HG03457 (cell line): ENCODE data around the gene TGFBR2.

Source experiments
- ATAC-seq: cut with Tn5 transposase; IDR thresholded peaks from one replicate; pipeline ENCODE4 v1.9.1; 2021; ENCODE audit warnings: moderate number of reproducible peaks; ENCODE audit not compliant: unreplicated experiment

TGFBR2 gene

DNA sequence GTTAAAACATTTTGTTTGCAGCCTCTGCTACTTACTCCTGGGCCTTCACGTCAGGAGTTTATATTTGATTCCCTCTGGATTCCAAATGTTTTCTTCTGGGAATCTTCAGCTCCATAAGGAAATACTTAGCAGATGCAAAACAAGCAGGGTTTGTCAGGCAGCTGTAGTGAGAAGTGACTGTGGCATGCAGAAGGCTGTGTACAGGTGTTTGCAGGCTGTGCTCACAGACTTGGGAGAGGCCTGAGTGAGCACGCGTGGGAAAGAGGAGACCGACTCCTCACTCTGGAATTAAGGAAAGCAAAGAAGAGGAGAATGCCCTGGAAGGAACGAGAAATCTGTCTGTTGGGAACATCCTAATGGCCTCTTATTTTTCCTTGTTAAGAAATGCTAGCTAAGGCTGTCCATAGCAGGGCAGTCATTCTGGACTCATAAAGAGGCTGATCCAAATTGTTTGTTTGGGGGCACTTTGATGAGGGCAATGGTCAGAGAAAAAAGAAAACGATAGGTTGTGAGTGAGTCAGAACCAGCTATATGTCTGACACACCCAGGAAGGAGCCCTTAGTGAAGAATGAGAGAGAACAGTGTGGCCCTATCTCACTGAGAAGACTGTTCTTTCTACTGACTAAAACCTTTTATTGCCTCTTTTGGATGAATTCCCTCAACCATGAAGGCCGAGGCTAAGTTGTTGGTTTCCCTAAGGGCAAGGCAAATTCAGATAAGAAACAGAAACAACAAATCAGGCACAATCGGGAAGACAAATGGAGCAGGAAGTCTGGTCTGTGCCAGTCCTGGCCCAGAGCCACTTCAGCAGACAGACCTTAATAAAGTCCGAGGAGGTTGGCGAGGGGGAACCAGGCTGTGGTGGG, 82.6 kb downstream of the TGFBR2 start:
- no peak for ATAC-seq

DNA sequence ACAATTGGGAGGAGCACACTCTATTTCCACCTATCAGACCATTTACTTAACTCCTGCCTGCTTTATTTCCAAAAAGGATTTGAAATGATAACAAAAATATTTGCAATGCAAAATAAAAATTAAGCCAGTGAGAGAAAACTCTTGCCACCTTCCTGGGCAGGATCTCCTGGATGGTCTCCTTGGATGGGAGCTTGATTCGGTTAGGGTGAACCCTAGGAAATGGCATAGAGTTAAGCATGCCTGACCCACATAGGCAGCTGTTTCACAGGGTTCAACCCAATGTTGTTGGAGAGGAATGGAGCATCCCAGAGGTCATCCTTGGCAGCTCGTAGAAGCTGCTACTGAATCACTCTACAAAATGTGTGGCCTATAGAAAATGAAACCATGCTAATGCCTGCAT, 83.8 kb downstream of the TGFBR2 start:
- ATAC-seq, result no peak

DNA sequence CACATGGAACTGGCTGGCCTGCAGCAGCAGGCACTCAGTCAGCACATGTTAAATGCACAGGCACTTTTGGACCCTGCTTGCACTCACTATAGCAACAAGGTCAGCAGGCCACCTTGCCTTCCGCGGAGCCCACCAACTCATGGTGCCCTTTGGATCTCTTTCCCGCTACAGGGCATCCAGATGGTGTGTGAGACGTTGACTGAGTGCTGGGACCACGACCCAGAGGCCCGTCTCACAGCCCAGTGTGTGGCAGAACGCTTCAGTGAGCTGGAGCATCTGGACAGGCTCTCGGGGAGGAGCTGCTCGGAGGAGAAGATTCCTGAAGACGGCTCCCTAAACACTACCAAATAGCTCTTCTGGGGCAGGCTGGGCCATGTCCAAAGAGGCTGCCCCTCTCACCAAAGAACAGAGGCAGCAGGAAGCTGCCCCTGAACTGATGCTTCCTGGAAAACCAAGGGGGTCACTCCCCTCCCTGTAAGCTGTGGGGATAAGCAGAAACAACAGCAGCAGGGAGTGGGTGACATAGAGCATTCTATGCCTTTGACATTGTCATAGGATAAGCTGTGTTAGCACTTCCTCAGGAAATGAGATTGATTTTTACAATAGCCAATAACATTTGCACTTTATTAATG, 85.0 kb downstream of the TGFBR2 start:
- ATAC-seq, result no peak

DNA sequence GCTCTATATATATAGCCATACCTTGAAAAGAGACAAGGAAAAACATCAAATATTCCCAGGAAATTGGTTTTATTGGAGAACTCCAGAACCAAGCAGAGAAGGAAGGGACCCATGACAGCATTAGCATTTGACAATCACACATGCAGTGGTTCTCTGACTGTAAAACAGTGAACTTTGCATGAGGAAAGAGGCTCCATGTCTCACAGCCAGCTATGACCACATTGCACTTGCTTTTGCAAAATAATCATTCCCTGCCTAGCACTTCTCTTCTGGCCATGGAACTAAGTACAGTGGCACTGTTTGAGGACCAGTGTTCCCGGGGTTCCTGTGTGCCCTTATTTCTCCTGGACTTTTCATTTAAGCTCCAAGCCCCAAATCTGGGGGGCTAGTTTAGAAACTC, 85.5 kb downstream of the TGFBR2 start:
- ATAC-seq, result no peak

DNA sequence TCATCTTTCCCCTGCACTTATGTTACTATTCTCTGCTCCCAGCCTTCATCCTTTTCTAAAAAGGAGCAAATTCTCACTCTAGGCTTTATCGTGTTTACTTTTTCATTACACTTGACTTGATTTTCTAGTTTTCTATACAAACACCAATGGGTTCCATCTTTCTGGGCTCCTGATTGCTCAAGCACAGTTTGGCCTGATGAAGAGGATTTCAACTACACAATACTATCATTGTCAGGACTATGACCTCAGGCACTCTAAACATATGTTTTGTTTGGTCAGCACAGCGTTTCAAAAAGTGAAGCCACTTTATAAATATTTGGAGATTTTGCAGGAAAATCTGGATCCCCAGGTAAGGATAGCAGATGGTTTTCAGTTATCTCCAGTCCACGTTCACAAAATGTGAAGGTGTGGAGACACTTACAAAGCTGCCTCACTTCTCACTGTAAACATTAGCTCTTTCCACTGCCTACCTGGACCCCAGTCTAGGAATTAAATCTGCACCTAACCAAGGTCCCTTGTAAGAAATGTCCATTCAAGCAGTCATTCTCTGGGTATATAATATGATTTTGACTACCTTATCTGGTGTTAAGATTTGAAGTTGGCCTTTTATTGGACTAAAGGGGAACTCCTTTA, 86.2 kb downstream of the TGFBR2 start:
- no peak for ATAC-seq

DNA sequence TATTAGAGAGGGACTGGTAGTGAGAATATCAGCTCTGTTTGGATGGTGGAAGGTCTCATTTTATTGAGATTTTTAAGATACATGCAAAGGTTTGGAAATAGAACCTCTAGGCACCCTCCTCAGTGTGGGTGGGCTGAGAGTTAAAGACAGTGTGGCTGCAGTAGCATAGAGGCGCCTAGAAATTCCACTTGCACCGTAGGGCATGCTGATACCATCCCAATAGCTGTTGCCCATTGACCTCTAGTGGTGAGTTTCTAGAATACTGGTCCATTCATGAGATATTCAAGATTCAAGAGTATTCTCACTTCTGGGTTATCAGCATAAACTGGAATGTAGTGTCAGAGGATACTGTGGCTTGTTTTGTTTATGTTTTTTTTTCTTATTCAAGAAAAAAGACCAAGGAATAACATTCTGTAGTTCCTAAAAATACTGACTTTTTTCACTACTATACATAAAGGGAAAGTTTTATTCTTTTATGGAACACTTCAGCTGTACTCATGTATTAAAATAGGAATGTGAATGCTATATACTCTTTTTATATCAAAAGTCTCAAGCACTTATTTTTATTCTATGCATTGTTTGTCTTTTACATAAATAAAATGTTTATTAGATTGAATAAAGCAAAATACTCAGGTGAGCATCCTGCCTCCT, 87.2 kb downstream of the TGFBR2 start:
- peak; percentile 86 for ATAC-seq

DNA sequence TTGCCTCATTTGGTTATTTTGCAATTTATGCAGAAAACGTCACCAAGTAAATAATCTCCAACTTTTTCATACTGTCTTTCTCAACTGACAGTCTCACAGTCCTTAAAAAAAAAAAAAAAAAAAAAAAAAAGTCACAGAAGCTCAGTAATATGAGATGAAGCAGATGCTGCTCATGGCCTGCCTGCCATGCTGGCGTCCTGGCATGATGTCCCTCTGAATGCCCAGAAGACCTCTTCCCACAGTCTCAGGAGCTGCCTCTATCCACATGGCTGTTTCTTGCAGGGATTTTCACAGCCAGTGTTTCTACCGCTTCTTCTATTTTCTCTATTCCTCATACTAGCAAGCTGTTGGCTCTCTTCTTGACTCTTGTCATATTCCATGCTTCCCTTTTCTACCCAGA, 87.7 kb downstream of the TGFBR2 start:
- ATAC-seq, result no peak

DNA sequence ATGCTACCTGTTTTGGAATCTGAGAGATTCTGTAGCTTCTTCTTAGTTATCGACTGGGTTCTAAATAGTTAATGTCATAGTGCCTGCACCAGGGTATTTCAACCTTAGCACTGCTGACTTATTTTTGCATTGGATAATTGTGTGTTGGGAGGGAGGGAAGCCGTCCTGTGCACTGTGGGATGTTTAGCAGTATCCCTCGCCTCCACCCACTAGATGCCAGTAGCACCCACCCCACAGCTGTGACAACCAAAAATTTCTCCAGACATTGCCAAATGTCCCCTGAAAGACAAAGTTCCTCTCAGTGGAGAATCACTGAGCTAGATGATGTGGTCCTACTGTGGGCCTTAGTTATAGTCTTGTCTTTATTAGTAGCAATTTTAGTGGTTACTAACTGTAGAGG, 88.3 kb downstream of the TGFBR2 start:
- ATAC-seq, result no peak

DNA sequence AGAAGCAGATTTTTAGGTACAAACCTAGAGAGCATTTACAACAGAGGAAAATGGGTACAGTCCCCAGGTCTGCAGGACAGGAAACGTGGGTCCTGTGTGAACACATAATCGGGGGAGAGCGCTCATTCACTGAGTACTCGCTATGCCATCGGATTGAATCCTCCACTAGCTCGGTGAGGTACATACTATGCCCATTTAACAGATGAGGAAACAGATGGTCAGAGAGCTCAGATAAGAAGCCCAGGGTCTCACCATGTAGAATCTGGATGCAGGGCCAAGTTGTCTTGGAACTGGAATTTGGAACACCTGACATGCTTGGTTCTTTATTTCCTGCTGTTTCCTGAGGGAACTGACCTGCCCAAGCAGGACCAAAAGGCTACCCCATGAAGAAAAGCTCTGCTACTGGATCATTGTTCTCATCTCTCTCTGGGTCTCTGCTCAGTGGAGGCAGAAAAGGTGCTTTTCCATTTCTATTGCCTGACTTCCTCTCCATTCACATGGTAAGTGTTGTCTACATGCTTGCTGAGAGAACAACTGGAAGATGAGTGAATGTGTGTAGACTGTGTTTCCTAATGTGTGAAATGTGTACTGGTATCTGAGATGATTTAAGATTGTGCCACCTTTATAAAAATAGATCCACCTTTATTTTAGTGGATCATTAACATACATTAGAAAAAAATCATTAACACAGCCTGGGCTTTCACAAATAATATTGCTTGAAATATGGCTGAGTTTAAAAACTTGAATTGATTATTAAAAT, 89.1 kb downstream of the TGFBR2 start:
- no peak for ATAC-seq

DNA sequence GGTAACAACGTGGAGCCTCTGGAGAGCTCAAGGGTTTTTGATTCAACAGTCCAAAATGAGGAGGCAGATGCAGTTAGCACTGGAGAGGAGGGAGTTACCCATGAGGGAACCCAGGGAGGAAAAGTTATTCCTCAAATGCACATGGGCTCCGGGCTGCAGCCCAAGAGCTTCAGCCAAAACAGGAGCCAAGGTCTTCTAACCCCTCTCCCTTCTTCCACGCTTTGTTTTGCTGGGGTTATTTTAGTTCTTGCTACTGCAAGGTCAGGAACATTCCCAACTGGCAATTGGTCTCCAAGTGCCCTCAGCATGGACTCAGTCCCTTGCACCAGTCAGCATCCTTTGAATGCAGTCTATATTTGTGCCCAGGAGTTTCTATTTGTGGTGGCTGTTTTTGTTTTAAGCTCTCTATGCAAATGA, 90.0 kb downstream of the TGFBR2 start:
- ATAC-seq, result no peak

DNA sequence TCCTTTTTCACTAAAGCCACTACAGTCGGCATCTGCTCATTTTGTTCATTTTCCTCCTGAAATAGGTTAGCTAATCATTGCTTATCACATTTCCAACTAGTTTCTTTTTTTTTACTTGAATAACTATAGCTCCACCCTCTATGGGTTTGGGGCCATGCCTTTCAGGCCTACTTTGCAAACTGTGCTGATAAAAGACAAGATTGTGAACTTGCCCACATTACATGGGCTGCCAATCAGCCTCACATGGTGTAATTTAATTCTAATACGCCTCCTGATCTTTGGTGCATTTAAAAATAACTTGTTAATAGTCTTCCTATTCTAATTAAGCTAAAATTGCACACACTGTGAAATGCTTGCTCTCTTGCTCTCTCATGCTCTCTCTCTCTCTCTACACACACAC, 90.5 kb downstream of the TGFBR2 start:
- ATAC-seq, result no peak

DNA sequence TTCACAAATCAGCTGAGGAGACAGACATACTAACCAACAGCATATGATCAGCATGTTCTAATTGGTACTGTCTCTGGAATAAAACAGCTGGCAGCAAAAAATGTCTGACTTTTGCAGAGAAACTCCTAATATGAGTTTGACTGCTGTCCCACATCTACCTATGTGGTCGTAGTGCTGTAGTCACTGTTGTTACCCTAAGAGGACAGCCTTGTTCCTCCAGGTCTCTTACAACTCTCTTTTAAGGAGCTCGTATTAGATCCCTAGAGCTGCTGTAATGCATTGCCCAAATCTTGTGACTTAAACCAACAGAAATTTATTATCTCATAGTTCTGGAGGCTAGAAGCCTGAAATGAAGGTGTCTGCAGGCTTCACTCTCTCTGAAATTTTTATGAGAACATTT, 92.1 kb downstream of the TGFBR2 start:
- ATAC-seq, result no peak

DNA sequence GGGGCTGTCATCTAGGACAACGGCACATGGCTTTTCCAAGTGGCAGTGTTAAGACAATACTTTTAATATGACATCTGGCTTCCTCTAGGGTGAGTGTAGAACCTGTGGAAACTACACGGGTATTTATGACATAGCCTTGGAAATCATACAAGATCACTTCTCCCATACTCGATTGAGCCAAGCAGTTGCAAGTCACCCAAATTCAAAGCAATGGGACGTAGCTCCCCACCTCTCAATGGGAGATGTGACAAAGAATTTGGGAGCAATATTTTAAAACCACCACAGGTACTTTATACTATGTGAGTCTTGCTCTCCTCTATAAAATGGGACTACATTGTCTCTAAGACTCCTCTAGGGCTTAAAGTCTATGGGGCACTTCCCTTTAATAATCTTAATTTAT, 93.5 kb downstream of the TGFBR2 start:
- no peak for ATAC-seq

DNA sequence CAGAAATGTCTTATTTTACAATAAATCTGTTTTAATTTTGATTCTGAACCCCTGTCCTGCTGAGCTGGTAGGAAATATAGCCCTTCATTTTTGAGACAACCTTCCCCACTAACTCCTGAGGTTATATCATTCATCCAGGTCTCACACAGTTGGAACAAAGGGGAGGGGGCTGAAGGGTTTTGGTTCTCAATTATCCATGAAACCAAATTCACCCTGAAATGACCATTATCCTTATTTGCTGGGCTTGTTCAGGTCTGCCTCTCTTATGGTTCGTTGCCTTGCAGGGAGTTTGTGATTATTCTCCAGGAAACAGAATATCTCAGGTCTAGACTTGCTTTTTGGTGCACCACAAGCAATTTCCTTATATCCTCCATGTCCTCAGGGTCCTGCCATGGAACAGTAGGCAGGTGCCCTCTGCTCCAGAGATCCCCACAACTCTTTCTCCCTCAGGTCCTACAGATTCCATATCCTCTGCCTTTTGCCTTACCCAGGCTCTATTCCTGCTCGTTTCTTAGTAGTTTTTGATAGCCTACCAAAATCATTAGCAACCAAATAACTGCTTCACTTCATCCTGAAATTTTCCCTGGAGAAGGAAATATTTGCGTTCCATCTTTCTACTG, 94.4 kb downstream of the TGFBR2 start:
- no peak for ATAC-seq

DNA sequence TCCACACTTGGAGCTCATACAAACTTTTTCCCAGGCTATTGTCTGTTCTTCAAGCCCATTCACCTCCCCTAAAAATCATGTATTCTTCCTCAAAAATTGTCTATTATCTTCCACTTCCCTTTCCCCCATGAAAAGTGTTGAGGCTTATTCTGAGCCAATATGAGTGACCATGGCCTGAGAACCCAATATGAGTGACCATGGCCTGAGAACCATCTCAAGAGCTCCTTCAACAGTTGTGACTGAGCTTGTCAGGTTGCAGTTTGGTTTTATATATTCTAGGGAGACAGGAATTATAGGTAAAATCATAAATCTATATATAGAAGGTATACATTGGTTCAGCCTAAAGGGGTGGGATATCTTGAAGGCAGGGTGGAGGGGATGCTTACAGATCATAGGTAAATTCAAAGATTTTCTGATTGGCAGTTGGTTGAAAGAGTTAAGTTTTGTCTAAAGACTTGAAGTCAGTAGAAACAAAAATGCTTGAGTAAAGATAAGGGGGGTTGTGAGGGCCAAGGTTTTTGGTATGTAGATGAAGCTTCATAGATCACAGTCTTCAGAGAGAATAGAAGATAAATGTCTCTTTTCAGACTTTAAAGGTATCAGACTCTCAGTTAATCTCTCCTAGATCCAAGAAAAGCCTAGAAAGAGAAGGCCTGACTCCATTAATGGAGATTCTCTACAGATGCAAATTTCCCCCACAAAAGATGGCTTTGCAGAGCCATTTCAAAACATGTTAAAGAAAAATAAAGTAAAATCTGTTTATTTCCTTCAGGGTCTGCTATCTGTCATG, 95.8 kb downstream of the TGFBR2 start:
- no peak for ATAC-seq

DNA sequence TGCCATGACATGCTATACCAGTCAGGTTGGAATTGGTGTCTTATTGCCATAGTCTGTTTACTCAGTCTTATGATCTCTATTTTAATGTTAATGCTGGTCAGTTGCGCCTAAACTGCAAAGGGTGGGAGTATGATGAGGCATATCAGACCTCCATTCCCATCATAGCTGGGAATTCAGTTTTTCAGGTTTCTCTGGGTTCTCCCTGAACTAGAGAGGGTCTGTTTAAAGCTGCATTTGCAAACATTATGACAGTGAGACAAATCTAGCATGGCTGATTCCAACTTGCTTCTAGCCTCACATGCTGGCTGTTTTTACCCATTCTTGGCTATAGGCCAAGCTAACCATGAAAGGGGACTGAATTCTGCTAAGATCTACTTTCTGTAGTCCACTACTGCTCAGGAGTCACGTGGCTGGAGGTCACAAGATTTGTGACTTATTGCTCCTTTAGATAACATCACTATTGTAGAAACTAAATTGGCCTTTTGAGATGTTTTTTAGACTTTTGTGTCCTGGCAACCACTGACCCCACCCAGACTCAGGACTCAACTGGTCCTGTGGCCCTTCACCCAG, 96.5 kb downstream of the TGFBR2 start:
- no peak for ATAC-seq

DNA sequence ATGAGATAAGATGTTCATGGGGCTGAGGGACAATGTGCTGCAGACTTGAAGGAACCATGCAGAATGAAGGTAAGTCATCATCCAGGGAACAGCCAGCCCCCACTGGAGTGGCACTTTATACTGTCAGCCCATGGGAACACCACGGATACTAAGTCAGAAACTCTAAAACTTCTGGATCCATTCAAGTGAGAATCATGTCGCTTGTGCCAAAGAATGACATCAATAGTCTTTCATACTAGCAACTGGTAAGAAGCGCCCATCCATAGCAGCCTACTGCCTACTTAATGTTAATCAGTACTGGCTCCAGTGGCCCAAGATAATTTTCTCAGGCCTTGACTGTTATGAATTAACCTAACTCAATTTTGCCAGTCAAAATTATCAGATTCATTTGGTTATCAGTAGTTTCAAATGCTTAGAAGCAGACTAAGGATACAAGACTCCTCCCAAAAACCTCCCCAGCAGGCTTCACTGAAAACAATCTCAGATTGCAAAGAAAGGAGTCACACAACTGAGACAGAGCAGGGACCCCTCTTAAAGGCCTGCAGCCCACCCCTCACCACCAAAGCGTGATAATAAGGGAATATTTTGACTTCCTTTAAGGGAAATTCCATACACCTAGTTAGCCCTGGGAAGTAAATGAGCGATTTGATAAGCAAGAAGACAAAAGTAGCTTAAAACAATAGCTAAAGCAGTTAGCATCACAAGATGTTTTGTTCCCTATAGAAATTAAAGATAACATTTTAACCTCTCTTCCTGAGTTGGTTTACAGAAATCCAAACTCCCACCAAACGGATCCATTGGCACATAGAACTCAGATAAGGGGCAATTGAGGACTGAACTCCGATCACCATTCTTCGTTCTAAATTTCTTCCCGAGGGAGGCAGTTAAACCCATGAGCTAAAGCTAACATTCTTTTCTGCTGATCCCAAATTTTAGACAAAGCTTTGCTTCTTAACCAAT, 98.8 kb downstream of the TGFBR2 start:
- ATAC-seq, result no peak

DNA sequence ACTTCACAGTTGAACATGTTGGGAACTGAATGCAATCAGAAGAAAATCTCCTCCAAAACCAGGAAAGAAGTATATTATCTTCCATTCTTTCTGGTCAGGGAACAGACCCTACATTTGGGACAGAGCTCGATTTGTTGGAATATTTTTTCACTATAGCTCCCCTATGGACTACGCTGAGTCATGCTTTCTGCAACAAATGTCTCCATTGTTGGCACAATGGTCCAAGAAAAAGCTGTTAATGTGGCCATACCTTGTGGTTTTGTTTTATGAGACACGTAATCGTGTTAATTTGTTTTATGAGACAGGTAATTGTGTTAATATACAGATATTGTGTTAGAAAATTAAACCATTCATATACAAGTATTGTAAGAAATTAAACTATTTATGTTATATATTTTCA, 101.4 kb downstream of the TGFBR2 start:
- no peak for ATAC-seq
